GM23248 (cell line): Measurements from ENCODE around the gene NT5DC3. TPM values are rescaled to one million over a fixed set of nuclear protein-coding genes. Genes with fewer than 3 reads are reported as not detected.
A peak's percentile ranks its signal among the peaks of the same experiment; 100 is the strongest.

Experiments
- DNase-seq: peaks from one replicate; pipeline ENCODE4 v3.0.0-alpha.2; 2015
- H2AFZ ChIP-seq: fragments of 200-600 bp; sonication (generic); 2 replicates; pipeline ENCODE4 v1.6.1; 2016; ENCODE audit warnings: antibody characterized with exemption
- H3F3A ChIP-seq: fragments of 200-600 bp; sonication (generic); 2 replicates; pipeline ENCODE4 v1.6.1; 2016; ENCODE audit warnings: mild to moderate bottlenecking, antibody characterized with exemption, mixed run types; ENCODE audit not compliant: insufficient read depth
- H3K27ac ChIP-seq: fragments of 200-600 bp; sonication (generic); 2 replicates; pipeline ENCODE4 v1.5.1; 2016; ENCODE audit warnings: mild to moderate bottlenecking
- H3K27me3 ChIP-seq: fragments of 200-600 bp; sonication (generic); replicated peaks from 2 replicates; pipeline ENCODE4 v1.6.1; 2016; ENCODE audit warnings: mild to moderate bottlenecking; ENCODE audit not compliant: insufficient read depth
- H3K36me3 ChIP-seq: fragments of 200-600 bp; sonication (generic); 2 replicates; pipeline ENCODE4 v1.6.1; 2016; ENCODE audit warnings: low read depth, mild to moderate bottlenecking
- H3K4me1 ChIP-seq: fragments of 200-600 bp; sonication (generic); 2 replicates; pipeline ENCODE4 v1.6.1; 2016; ENCODE audit warnings: mild to moderate bottlenecking; ENCODE audit not compliant: insufficient read depth
- H3K4me2 ChIP-seq: fragments of 200-600 bp; sonication (generic); one replicate; pipeline ENCODE4 v1.6.1; 2016; ENCODE audit warnings: mild to moderate bottlenecking; ENCODE audit not compliant: unreplicated experiment
- H3K4me3 ChIP-seq: fragments of 200-600 bp; sonication (generic); 2 replicates; pipeline ENCODE4 v1.5.1; 2016; ENCODE audit warnings: mild to moderate bottlenecking
- H3K79me2 ChIP-seq: fragments of 200-600 bp; sonication (generic); 2 replicates; pipeline ENCODE4 v1.6.1; 2016; ENCODE audit warnings: mild to moderate bottlenecking; ENCODE audit not compliant: insufficient read depth
- H3K9ac ChIP-seq: fragments of 200-600 bp; sonication (generic); 2 replicates; pipeline ENCODE4 v1.6.1; 2016; ENCODE audit warnings: mild to moderate bottlenecking
- H3K9me2 ChIP-seq: fragments of 200-600 bp; sonication (generic); 2 replicates; pipeline ENCODE4 v1.6.1; 2016; ENCODE audit warnings: mixed run types, mild to moderate bottlenecking, moderate library complexity; ENCODE audit not compliant: insufficient read depth
- H3K9me3 ChIP-seq: fragments of 200-600 bp; sonication (generic); one replicate; pipeline ENCODE4 v1.6.1; 2017; ENCODE audit warnings: low read depth
- H4K20me1 ChIP-seq: fragments of 200-600 bp; sonication (generic); 2 replicates; pipeline ENCODE4 v1.6.0; 2016; ENCODE audit not compliant: insufficient read depth
- EZH2 ChIP-seq: fragments of 200-600 bp; sonication (generic); IDR thresholded peaks from 2 replicates; pipeline ENCODE4 v1.6.1; 2018; ENCODE audit warnings: antibody characterized with exemption, mild to moderate bottlenecking; ENCODE audit not compliant: insufficient read depth, poor library complexity, severe bottlenecking
- EZH2phosphoT487 ChIP-seq: fragments of 200-600 bp; sonication (generic); IDR thresholded peaks from 2 replicates; pipeline ENCODE4 v1.6.1; 2018; ENCODE audit warnings: antibody characterized with exemption, moderate library complexity, mild to moderate bottlenecking, low read depth; ENCODE audit not compliant: insufficient read depth
- WGBS, 2 experiments: methylation state at CpG; one replicate each; pipeline ENCODE4 v1.1.6; 2015 to 2017; ENCODE audit warnings: low lambda C conversion rate in 2 of 2, low coverage in 1 of 2; ENCODE audit errors: missing lambda C conversion rate in 2 of 2; 5-methylcytosine and 5-hydroxymethylcytosine counted together
- in situ Hi-C: fragments of 300-500 bp; cut with MboI; formaldehyde crosslinking; loops from 2 replicates; pipeline ENCODE4 v1.15.0; 2020
- polyA plus RNA-seq: library from polyadenylated mRNA; unstranded; fragments of >200 nt; fragmentation: Nextera tagmentation; extraction: Ambion mirVana; gene quantifications from 2 replicates; pipeline ENCODE4 v1.2.1, GENCODE V29; 2016
- total RNA-seq: library from RNA; depleted of rRNA; stranded (reverse); fragments of >200 nt; shearing (Covaris generic); gene quantifications from 2 replicates; pipeline ENCODE4 v1.2.3, GENCODE V29; 2014

Gene NT5DC3
- total and polyA plus RNA-seq, 2 experiments from 2014 or later: 3.4 to 5.2 TPM

DNA sequence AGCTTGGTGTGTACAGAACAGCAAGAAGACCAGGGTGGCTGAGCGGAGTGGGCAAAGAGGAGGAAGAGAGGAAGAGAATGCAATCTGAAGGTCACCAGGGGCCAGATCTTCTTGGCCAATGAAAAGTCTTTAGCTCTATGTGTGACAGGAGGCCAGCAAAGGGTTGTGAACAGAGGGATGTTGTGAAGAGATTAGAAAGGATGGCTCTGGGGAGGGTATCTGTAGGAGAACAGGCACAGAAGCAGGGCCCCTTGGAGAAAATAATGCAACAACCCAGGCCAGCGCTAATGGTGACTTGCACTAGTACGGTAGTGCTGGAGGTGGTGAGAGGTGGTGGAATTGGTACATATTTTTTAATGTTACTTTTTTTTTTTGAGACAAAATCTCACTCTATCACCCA lies 97.2 kb downstream of the NT5DC3 start:
- Histone ChIP-seq H3K79me2 (no peaks in the 10 kb centered on the region), H4K20me1 (no peaks in the 10 kb centered on the region), H3K27me3 (no peaks in the 10 kb centered on the region), H3F3A (no peaks in the 10 kb centered on the region), H3K4me3 (no peak overlapping the region), H3K9me2 (no peaks in the 10 kb centered on the region), H3K27ac (no peak overlapping the region), H2AFZ (no peak overlapping the region), H3K9ac (no peak overlapping the region), H3K4me1 (no peaks in the 10 kb centered on the region), H3K4me2 (no peak overlapping the region), H3K36me3 (no peaks in the 10 kb centered on the region), H3K9me3 (no peaks in the 10 kb centered on the region)
- TF ChIP-seq EZH2phosphoT487 (no peak), EZH2 (no peak)
- DNase-seq: no peak
- 90 to 91% methylated on average over 3 of the region's 3 CpGs for WGBS, 2 experiments
- in situ Hi-C loops: no loop called here

DNA sequence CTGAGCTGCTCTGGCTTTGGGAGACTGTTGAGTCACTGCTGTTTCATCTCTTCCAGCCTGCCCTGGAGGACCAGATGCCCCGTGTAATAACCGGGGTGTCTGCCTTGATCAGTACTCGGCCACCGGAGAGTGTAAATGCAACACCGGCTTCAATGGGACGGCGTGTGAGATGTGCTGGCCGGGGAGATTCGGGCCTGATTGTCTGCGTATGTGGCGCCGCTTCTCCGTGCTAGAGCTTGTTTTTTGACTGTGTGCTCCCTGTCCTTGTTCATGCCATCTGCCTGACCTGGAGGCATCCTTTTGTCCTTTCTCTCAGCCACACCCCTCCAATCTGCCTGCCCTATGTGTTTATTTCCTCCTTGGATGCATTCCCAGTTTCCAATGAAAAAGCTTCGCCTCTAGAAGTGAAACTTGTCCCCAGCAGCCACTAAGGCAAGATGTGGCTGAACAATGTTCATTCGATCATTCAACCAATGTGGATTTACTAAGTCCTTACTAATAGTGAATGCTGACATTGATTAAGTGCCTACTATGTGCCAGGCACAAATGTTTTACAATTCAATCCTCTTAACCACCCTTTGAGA lies 98.6 kb downstream of the NT5DC3 start:
- in situ Hi-C loops: no loop called here
- peak overlapping the region; percentile 47 for H3K4me2 ChIP-seq
- no peaks in the 10 kb centered on the region for H3K4me1 ChIP-seq
- no peaks in the 10 kb centered on the region for H3F3A ChIP-seq
- no peaks in the 10 kb centered on the region for H3K9me2 ChIP-seq
- H3K4me3 ChIP-seq: 0 out of 2 replicates have a peak overlapping the region, but pooled peaks have one; percentile 6
- H3K27ac ChIP-seq: no peak overlapping the region
- DNase-seq: peak; percentile 39
- TF ChIP-seq EZH2 (no peak), EZH2phosphoT487 (no peak)
- no peaks in the 10 kb centered on the region for H3K79me2 ChIP-seq
- H3K27me3 ChIP-seq: no peaks in the 10 kb centered on the region
- no peaks in the 10 kb centered on the region for H3K9me3 ChIP-seq
- WGBS, 2 experiments: 35 to 36% methylated on average over 15 of the region's 15 CpGs
- H3K9ac ChIP-seq: no peak overlapping the region
- H3K36me3 ChIP-seq: no peaks in the 10 kb centered on the region
- peak overlapping the region; percentile 48; the same call in 1 of the 2 replicates for H2AFZ ChIP-seq
- H4K20me1 ChIP-seq: no peaks in the 10 kb centered on the region

DNA sequence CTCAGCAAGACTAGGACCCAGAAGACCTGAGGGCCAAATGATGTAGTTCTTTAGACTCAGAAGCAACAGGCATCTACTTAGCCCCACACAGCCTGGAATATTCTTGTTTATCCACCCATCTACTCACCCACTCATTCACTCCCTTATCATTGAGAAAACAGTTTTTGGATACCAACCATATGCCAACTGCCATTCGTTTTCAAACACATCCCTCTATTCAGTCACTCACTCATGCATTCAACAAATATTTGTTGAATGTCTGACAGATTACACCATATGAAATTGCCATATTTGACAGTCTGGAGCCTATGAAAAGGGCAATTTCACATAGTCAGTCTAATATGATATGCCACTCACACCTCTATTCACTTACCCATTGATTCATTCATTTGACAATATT lies 103.2 kb downstream of the NT5DC3 start:
- no peak for DNase-seq
- Histone ChIP-seq H3K36me3 (no peaks in the 10 kb centered on the region), H3K27me3 (peaks cover 11% of the 10 kb centered on the region; the same call in 1 of the 2 replicates), H3K4me1 (no peaks in the 10 kb centered on the region), H3K9me2 (no peaks in the 10 kb centered on the region), H2AFZ (no peak overlapping the region), H3K9ac (no peak overlapping the region), H3K79me2 (no peaks in the 10 kb centered on the region), H3K27ac (no peak overlapping the region), H4K20me1 (no peaks in the 10 kb centered on the region), H3K4me3 (no peak overlapping the region), H3K4me2 (no peak overlapping the region), H3F3A (no peaks in the 10 kb centered on the region), H3K9me3 (no peaks in the 10 kb centered on the region)
- in situ Hi-C loops: no loop called here
- WGBS, 2 experiments: 17 to 23% methylated on average over 1 of the region's 1 CpG
- TF ChIP-seq EZH2 (no peak), EZH2phosphoT487 (no peak)

DNA sequence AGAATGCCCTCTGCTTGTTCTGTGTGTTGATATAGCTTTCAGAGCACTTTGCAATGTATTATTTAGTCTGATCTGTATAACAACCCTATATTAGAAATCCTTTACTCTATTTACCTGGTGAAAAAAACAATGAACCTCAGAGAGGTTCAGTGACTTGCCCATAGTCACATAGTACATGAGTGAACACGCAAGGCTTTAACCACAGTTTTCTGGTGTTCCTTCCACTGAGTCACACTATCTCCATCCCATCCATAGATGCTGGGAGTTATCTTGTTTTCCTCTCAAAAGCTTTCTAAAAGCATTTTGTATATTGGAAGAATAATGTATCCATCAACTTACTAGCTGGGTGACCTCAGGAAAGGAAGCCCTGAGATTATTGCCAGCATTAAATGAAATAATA lies 104.5 kb downstream of the NT5DC3 start:
- in situ Hi-C loops: no loop called here
- Histone ChIP-seq H3K36me3 (no peaks in the 10 kb centered on the region), H3K9me3 (no peaks in the 10 kb centered on the region), H3K4me2 (no peak overlapping the region), H4K20me1 (no peaks in the 10 kb centered on the region), H2AFZ (no peak overlapping the region), H3K9ac (no peak overlapping the region), H3F3A (no peaks in the 10 kb centered on the region), H3K79me2 (no peaks in the 10 kb centered on the region), H3K4me1 (no peaks in the 10 kb centered on the region), H3K9me2 (no peaks in the 10 kb centered on the region), H3K4me3 (no peak overlapping the region), H3K27me3 (peaks cover 11% of the 10 kb centered on the region; the same call in 1 of the 2 replicates), H3K27ac (no peak overlapping the region)
- TF ChIP-seq EZH2phosphoT487 (no peak), EZH2 (no peak)
- 62 to 83% methylated on average over 1 of the region's 1 CpG for WGBS, 2 experiments
- no peak for DNase-seq

DNA sequence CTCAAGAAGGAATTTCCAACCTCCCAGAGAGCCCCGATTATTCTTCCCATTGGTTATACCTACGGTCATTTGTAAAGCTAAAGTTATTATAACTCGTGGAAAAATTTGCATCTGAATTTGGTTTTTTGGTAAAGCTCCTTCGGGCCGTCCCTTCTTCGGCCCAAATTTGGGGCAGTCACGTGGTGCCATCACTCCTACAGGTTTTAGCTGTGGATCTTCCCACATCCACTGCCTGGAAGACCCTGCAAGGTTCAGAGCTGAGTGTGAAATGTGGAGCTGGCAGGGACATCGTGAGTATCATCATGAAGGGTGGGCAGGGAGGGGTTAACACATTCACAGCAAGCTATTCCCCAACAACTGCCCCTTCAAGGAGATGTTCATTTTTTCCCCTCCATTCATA lies 105.7 kb downstream of the NT5DC3 start:
- no peak for TF ChIP-seq EZH2phosphoT487
- TF ChIP-seq EZH2: no peak
- H4K20me1 ChIP-seq: no peaks in the 10 kb centered on the region
- no peak overlapping the region for H2AFZ ChIP-seq
- no peak overlapping the region for H3K27ac ChIP-seq
- no peaks in the 10 kb centered on the region for H3K9me2 ChIP-seq
- H3K4me2 ChIP-seq: no peak overlapping the region
- no peaks in the 10 kb centered on the region for H3K4me1 ChIP-seq
- H3K4me3 ChIP-seq: no peak overlapping the region
- no peaks in the 10 kb centered on the region for H3F3A ChIP-seq
- peaks cover 11% of the 10 kb centered on the region; the same call in 1 of the 2 replicates for H3K27me3 ChIP-seq
- H3K9me3 ChIP-seq: no peaks in the 10 kb centered on the region
- H3K36me3 ChIP-seq: no peaks in the 10 kb centered on the region
- DNase-seq: no peak
- 50 to 53% methylated on average over 8 of the region's 8 CpGs for WGBS, 2 experiments
- no peak overlapping the region for H3K9ac ChIP-seq
- no peaks in the 10 kb centered on the region for H3K79me2 ChIP-seq
- in situ Hi-C loops: no loop called here
